Measurements from ENCODE around the gene CEP63. TPM values are rescaled to one million over a fixed set of nuclear protein-coding genes. Genes with fewer than 3 reads are reported as not detected.
A peak's percentile ranks its signal among the peaks of the same experiment; 100 is the strongest.

Gene CEP63
- total and polyA plus RNA-seq, 2 of the 8 experiments (the other 6 are each of a cell fraction or from before 2014, with no cell fraction given), result 5.3 to 18.2 TPM

GRCh38 chr3:134503266-134503665, 17.4 kb downstream of the CEP63 start:
- DNase-seq (ENCODE audit: low read depth in 1 of 2, low spot score in 2 of 2) (no peak), FAIRE-seq (peak; percentile 13)
- Histone ChIP-seq H3K9ac (replicated peaks in 1 of 4; ENCODE audit: extremely low read depth in 1 of 4, low read depth in 3 of 4, low read length in 3 of 4) (no peak overlapping the region), H3K56ac (replicated peaks; ENCODE audit: insufficient read length, low read depth, low read length) (no peak overlapping the region), H4K91ac (replicated peaks; ENCODE audit: insufficient read length, low read length) (no peak overlapping the region), H2BK5ac (ENCODE audit: low read depth, low read length) (no peak overlapping the region), H3K9me3 (ENCODE audit: insufficient read depth in 2 of 2, low read depth in 1 of 2, low read length in 1 of 2) (no peaks in the 10 kb centered on the region), H3K14ac (ENCODE audit: insufficient read length) (no peak overlapping the region), H3K79me1 (ENCODE audit: low read depth, low read length) (peaks cover 5% of the 10 kb centered on the region; the same call in 1 of the 2 replicates), H3K23me2 (ENCODE audit: low read depth, low read length) (no peaks in the 10 kb centered on the region), H3K18ac (ENCODE audit: extremely low read depth, low read length) (no peak overlapping the region), H3K4ac (replicated peaks; ENCODE audit: insufficient read length, low read depth, low read length) (no peak overlapping the region), H2BK12ac (ENCODE audit: low read depth, low read length) (no peak overlapping the region), H2AK5ac (ENCODE audit: low read depth, low read length) (no peak overlapping the region), H3K4me1 (replicated peaks in 1 of 4; ENCODE audit: control insufficient read depth in 3 of 4, insufficient read depth in 4 of 4, low read length in 3 of 4) (no peaks in the 10 kb centered on the region), H3K4me3 (ENCODE audit: extremely low read depth in 1 of 4, insufficient read depth in 2 of 4, low read depth in 3 of 4, low read length in 4 of 4) (no peak overlapping the region), H2BK20ac (ENCODE audit: low read length) (no peak overlapping the region), H2BK120ac (replicated peaks; ENCODE audit: low read depth, low read length) (no peak overlapping the region), H3K36me3 (ENCODE audit: control insufficient read depth in 2 of 4, insufficient read depth in 4 of 4, low read length in 3 of 4) (no peaks in the 10 kb centered on the region; a peak in 1 of 8 replicates), H3K79me2 (ENCODE audit: control insufficient read depth in 1 of 2, insufficient read depth in 2 of 2, low read length in 2 of 2) (peaks cover 0 to 22% of the 10 kb centered on the region in 2 experiments; a peak in 2 of 4 replicates), H3K27me3 (replicated peaks in 1 of 4; ENCODE audit: control insufficient read depth in 3 of 4, extremely low read depth in 1 of 4, insufficient read depth in 3 of 4, low read length in 3 of 4) (no peaks in the 10 kb centered on the region), H3K27ac (ENCODE audit: low read depth, low read length) (no peak overlapping the region), H4K20me1 (replicated peaks in 1 of 2; ENCODE audit: control insufficient read depth in 1 of 2, insufficient read depth in 2 of 2, low read length in 2 of 2) (peaks cover 0 to 4% of the 10 kb centered on the region in 2 experiments), H4K8ac (ENCODE audit: extremely low read depth, insufficient read depth, low read length) (no peak overlapping the region), H2BK15ac (ENCODE audit: low read length) (no peak overlapping the region), H3K23ac (ENCODE audit: insufficient read length) (no peak overlapping the region), H4K5ac (ENCODE audit: insufficient read length, low read depth, low read length) (no peak overlapping the region), H2AFZ (ENCODE audit: low read length) (no peak overlapping the region), H3K4me2 (ENCODE audit: insufficient read depth in 1 of 2, low read depth in 2 of 2, low read length in 2 of 2) (no peak overlapping the region)
- WGBS, 2 experiments (ENCODE audit: extremely low coverage in 1 of 2, insufficient coverage in 1 of 2, insufficient read length in 1 of 2, insufficient replicate concordance in 2 of 2, low coverage in 1 of 2, low lambda C conversion rate in 2 of 2, missing lambda C conversion rate in 1 of 2), result 92% methylated on average over 1 of the region's 1 CpG; no CpG with 5 or more reads in 1 of the 2 experiments
- TF ChIP-seq SAP30 (IDR thresholded peaks at IDR 0.05; ENCODE audit: insufficient read depth, insufficient replicate concordance, low read length) (no peak), EP300 (IDR thresholded peaks at IDR 0.05; ENCODE audit: borderline replicate concordance in 1 of 2, low read depth in 2 of 2, low read length in 2 of 2) (no peak)
- CTCF ChIA-PET (ENCODE audit: partially characterized antibody), result interaction anchor here (0.6 to 1.5 kb wide), 2 partner anchors 10 to 32 kb away, joined by 3 to 6 read pairs; no protein-coding TSS in a partner anchor
- POLR2A ChIA-PET (ENCODE audit: partially characterized antibody), result no interaction called here

Measured in H1 (cell line).